Neuronal stem cell (in vitro differentiated cells): Measurements from ENCODE around the gene VAMP8.

Source experiments
- DNase-seq: peaks from one replicate; pipeline ENCODE4 v3.0.0-alpha.2; 2013; ENCODE audit warnings: low spot score
- H2AFZ ChIP-seq: one replicate; pipeline ENCODE4 v1.6.1; 2013; ENCODE audit warnings: mild to moderate bottlenecking, low read length, inconsistent platforms
- H2AK5ac ChIP-seq: 2 replicates; pipeline ENCODE4 v1.6.1; 2013; ENCODE audit warnings: low read depth, mild to moderate bottlenecking, inconsistent platforms, low read length, moderate library complexity, mixed read lengths
- H2BK120ac ChIP-seq: 2 replicates; pipeline ENCODE4 v1.6.1; 2013; ENCODE audit warnings: low read depth, mild to moderate bottlenecking, inconsistent platforms, low read length, moderate library complexity, mixed read lengths
- H2BK12ac ChIP-seq: one replicate; pipeline ENCODE4 v1.6.1; 2013; ENCODE audit warnings: low read length, inconsistent platforms
- H2BK15ac ChIP-seq: 2 replicates; pipeline ENCODE4 v1.6.1; 2013; ENCODE audit warnings: mild to moderate bottlenecking, low read length, inconsistent platforms, mixed read lengths
- H2BK5ac ChIP-seq: one replicate; pipeline ENCODE4 v1.6.1; 2013; ENCODE audit warnings: inconsistent platforms, mild to moderate bottlenecking, low read length, moderate library complexity
- H3K14ac ChIP-seq: one replicate; pipeline ENCODE4 v1.6.1; 2013; ENCODE audit warnings: low read length, inconsistent platforms
- H3K18ac ChIP-seq: 2 replicates; pipeline ENCODE4 v1.6.1; 2013; ENCODE audit warnings: low read length, inconsistent platforms
- H3K23ac ChIP-seq: 2 replicates; pipeline ENCODE4 v1.6.1; 2013; ENCODE audit warnings: low read depth, mild to moderate bottlenecking, mixed read lengths, low read length, inconsistent platforms; ENCODE audit not compliant: poor library complexity
- H3K27ac ChIP-seq: replicated peaks from 3 replicates; pipeline ENCODE4 v1.5.1; 2013; ENCODE audit warnings: low read length, inconsistent platforms
- H3K27me3 ChIP-seq, 3 experiments: 2 replicates each; pipeline ENCODE4 v1.6.1; 2013; ENCODE audit warnings: low read length in 3 of 3, mild to moderate bottlenecking in 2 of 3, inconsistent platforms in 1 of 3, low read depth in 1 of 3, mixed read lengths in 1 of 3, moderate library complexity in 1 of 3; ENCODE audit not compliant: control insufficient read depth in 3 of 3, insufficient read depth in 3 of 3
- H3K36me3 ChIP-seq, 2 donors: replicated peaks in 1 of 2; 2 replicates each; pipeline ENCODE4 v1.6.1; 2013; ENCODE audit warnings: low read length in 2 of 2; ENCODE audit not compliant: control insufficient read depth in 2 of 2, insufficient read depth in 2 of 2
- H3K4ac ChIP-seq: 2 replicates; pipeline ENCODE4 v1.6.1; 2013; ENCODE audit warnings: inconsistent platforms, mild to moderate bottlenecking, low read length, moderate library complexity
- H3K4me1 ChIP-seq, 2 donors: 1 replicate in 1 of 2; 2 replicates in 1 of 2; pipeline ENCODE4 v1.6.1; 2013; ENCODE audit warnings: low read length in 2 of 2, low read depth in 1 of 2; ENCODE audit not compliant: control insufficient read depth in 2 of 2, insufficient read depth in 1 of 2
- H3K4me2 ChIP-seq: one replicate; pipeline ENCODE4 v1.6.1; 2013; ENCODE audit warnings: mild to moderate bottlenecking, low read length, inconsistent platforms; ENCODE audit not compliant: insufficient read depth, poor library complexity, severe bottlenecking
- H3K4me3 ChIP-seq, 2 donors: 2 replicates each; pipeline ENCODE4 v1.5.1; 2013; ENCODE audit warnings: low read length in 2 of 2, mild to moderate bottlenecking in 2 of 2, inconsistent platforms in 1 of 2, moderate library complexity in 1 of 2
- H3K79me1 ChIP-seq: one replicate; pipeline ENCODE4 v1.6.1; 2013; ENCODE audit warnings: low read depth, mild to moderate bottlenecking, inconsistent platforms, low read length, moderate library complexity
- H3K9ac ChIP-seq: one replicate; pipeline ENCODE4 v1.6.1; 2013; ENCODE audit warnings: mild to moderate bottlenecking, low read depth, low read length, inconsistent platforms; ENCODE audit not compliant: poor library complexity
- H3K9me3 ChIP-seq, 2 donors: replicated peaks in 1 of 2; 2 replicates each; pipeline versions ENCODE3 to v1.6.1; 2013; ENCODE audit warnings: low read length in 2 of 2, mild to moderate bottlenecking in 2 of 2, inconsistent platforms in 1 of 2, low read depth in 1 of 2, mixed read lengths in 1 of 2, moderate library complexity in 1 of 2; ENCODE audit not compliant: control insufficient read depth in 2 of 2, insufficient read depth in 1 of 2
- H4K8ac ChIP-seq: one replicate; pipeline ENCODE4 v1.6.1; 2013; ENCODE audit warnings: low read depth, mild to moderate bottlenecking, inconsistent platforms, low read length, moderate library complexity
- H4K91ac ChIP-seq: one replicate; pipeline ENCODE4 v1.6.1; 2013; ENCODE audit warnings: low read length, low read depth, mild to moderate bottlenecking, inconsistent platforms; ENCODE audit not compliant: poor library complexity
- WGBS, 2 donors: extraction: QIAGEN DNeasy Blood & Tissue Kit; methylation state at CpG; one replicate each; pipeline ENCODE4 v1.1.7; 2013; ENCODE audit warnings: missing lambda C conversion rate in 2 of 2, mixed read lengths in 1 of 2; ENCODE audit not compliant: insufficient read length in 2 of 2, insufficient replicate concordance in 1 of 2; ENCODE audit errors: extremely low coverage in 2 of 2; 5-methylcytosine and 5-hydroxymethylcytosine counted together

The VAMP8 gene

DNA sequence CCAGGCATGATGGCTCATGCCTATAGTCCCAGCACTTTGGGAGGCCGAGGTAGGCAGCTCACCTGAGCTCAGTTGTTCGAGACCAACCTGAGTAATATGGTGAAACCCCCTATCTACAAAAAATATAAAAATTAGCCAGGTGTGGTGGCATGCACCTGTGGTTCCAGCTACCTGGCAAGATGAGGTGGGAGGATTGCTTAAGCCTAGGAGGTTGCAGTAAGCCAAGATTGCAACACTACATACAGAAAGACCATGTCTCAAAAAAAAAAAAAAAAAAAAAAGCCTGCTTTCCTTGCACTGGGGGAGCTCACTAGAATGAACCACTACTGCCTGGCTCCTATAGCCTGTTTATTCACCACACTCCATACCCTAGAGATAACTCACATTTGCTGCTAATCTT is 45.8 kb upstream of the VAMP8 start:
- H3K23ac ChIP-seq, result no peak overlapping the region
- H4K8ac ChIP-seq, result no peak overlapping the region
- no peak overlapping the region for H2AFZ ChIP-seq
- H2AK5ac ChIP-seq, result no peak overlapping the region
- H3K4me2 ChIP-seq, result no peak overlapping the region
- DNase-seq, result no peak
- no peak overlapping the region for H3K9ac ChIP-seq
- no peak overlapping the region for H4K91ac ChIP-seq
- H3K14ac ChIP-seq, result no peak overlapping the region
- no peaks in the 10 kb centered on the region for H3K9me3 ChIP-seq
- no peaks in the 10 kb centered on the region for H3K79me1 ChIP-seq
- no CpG with 5 or more reads among the region's 2 CpGs for WGBS, 2 donors
- H3K4me1 ChIP-seq, result no peaks in the 10 kb centered on the region
- H3K27me3 ChIP-seq, result peaks cover 0 to 4% (median 0%) of the 10 kb centered on the region in 3 experiments
- H3K4ac ChIP-seq, result no peak overlapping the region
- no peak overlapping the region for H2BK15ac ChIP-seq
- no peak overlapping the region for H2BK12ac ChIP-seq
- H3K4me3 ChIP-seq, result no peak overlapping the region
- H3K18ac ChIP-seq, result no peak overlapping the region
- no peaks in the 10 kb centered on the region for H3K36me3 ChIP-seq
- H2BK5ac ChIP-seq, result no peak overlapping the region
- H2BK120ac ChIP-seq, result no peak overlapping the region
- H3K27ac ChIP-seq, result no peak overlapping the region

GRCh38 chr2:85534099-85534498 is 43.3 kb upstream of the VAMP8 start:
- WGBS, 2 donors, result no CpG with 5 or more reads among the region's 3 CpGs
- Histone ChIP-seq H3K4ac (no peak overlapping the region), H2BK12ac (no peak overlapping the region), H3K79me1 (no peaks in the 10 kb centered on the region), H4K8ac (no peak overlapping the region), H3K27me3 (no peaks in the 10 kb centered on the region), H3K4me1 (peaks cover 4 to 6% of the 10 kb centered on the region in 2 donors), H3K23ac (no peak overlapping the region), H2AFZ (no peak overlapping the region), H3K36me3 (no peaks in the 10 kb centered on the region), H3K27ac (no peak overlapping the region), H2BK15ac (no peak overlapping the region), H3K9ac (no peak overlapping the region), H4K91ac (no peak overlapping the region), H3K14ac (no peak overlapping the region), H2BK120ac (no peak overlapping the region), H3K4me2 (no peak overlapping the region), H3K4me3 (no peak overlapping the region), H3K9me3 (no peaks in the 10 kb centered on the region), H3K18ac (no peak overlapping the region), H2BK5ac (no peak overlapping the region), H2AK5ac (no peak overlapping the region)
- DNase-seq, result no peak

- Histone ChIP-seq H3K4ac (no peak overlapping the region), H3K14ac (no peak overlapping the region), H2AFZ (no peak overlapping the region), H3K4me1 (peaks cover 4 to 6% of the 10 kb centered on the region in 2 donors), H3K9me3 (no peaks in the 10 kb centered on the region), H3K27ac (no peak overlapping the region), H2AK5ac (no peak overlapping the region), H2BK15ac (no peak overlapping the region), H3K79me1 (no peaks in the 10 kb centered on the region), H4K91ac (no peak overlapping the region), H4K8ac (no peak overlapping the region), H3K18ac (no peak overlapping the region), H3K9ac (no peak overlapping the region), H3K23ac (no peak overlapping the region), H3K4me3 (no peak overlapping the region), H2BK120ac (no peak overlapping the region), H3K27me3 (no peaks in the 10 kb centered on the region), H2BK12ac (no peak overlapping the region), H3K36me3 (peaks cover 0 to 4% of the 10 kb centered on the region in 2 donors), H3K4me2 (no peak overlapping the region), H2BK5ac (no peak overlapping the region)
- no CpG with 5 or more reads among the region's 3 CpGs for WGBS, 2 donors
- DNase-seq, result no peak
These were observed 42.5 kb upstream of the VAMP8 start for GRCh38 chr2:85534881-85535280.

DNA sequence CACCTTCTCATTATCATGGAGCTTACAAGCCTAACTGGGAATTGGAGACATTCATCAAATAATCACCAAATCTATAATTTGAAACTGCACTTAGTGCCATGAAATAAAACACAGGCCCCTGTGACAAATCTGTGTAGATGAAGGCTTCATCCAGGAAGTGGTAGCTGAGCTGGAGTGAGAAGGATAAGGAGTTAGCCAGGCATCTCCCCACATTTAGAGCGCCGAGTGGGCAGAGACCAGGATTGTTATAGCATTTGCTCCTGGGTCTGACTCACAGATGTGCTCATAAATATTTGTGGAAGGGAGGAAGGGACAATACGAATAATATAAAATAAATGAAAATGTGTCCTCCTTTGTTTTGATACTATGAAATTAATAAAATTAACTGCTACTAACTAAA is 40.9 kb upstream of the VAMP8 start:
- peaks cover 6 to 10% of the 10 kb centered on the region in 2 donors for H3K4me1 ChIP-seq
- H2BK15ac ChIP-seq, result no peak overlapping the region
- H4K8ac ChIP-seq, result no peak overlapping the region
- no peak overlapping the region for H3K4me2 ChIP-seq
- H2BK12ac ChIP-seq, result no peak overlapping the region
- H3K4me3 ChIP-seq, result no peak overlapping the region
- H3K18ac ChIP-seq, result no peak overlapping the region
- no peak overlapping the region for H3K23ac ChIP-seq
- no peak overlapping the region for H3K14ac ChIP-seq
- H4K91ac ChIP-seq, result no peak overlapping the region
- no peak overlapping the region for H2BK120ac ChIP-seq
- H2AFZ ChIP-seq, result no peak overlapping the region
- H3K9me3 ChIP-seq, result no peaks in the 10 kb centered on the region
- H3K36me3 ChIP-seq, result peaks cover 3 to 20% of the 10 kb centered on the region in 2 donors
- H2BK5ac ChIP-seq, result no peak overlapping the region
- H3K27ac ChIP-seq, result no peak overlapping the region
- no peak overlapping the region for H3K9ac ChIP-seq
- no peaks in the 10 kb centered on the region for H3K79me1 ChIP-seq
- no CpG with 5 or more reads among the region's 3 CpGs for WGBS, 2 donors
- H3K27me3 ChIP-seq, result no peaks in the 10 kb centered on the region
- H2AK5ac ChIP-seq, result no peak overlapping the region
- H3K4ac ChIP-seq, result no peak overlapping the region
- no peak for DNase-seq
